IMR-90 (cell line): ENCODE measurements around the gene RHBDD1. TPM values are rescaled to one million over a fixed set of nuclear protein-coding genes. Genes with fewer than 3 reads are reported as not detected.
A peak's percentile ranks its signal among the peaks of the same experiment; 100 is the strongest.

Experiments used
- ATAC-seq: fragments of 200-7000 bp; cut with Tn5 transposase; 2 replicates; pipeline ENCODE4 v1.9.1; 2020; ENCODE audit warnings: low read depth, mild to moderate bottlenecking, moderate library complexity
- BruUV-seq: library from RNA; stranded (reverse); fragments of 400-500 nt; replicated peaks from 2 replicates; lab custom pipeline; 2021; lab: Mats Ljungman, UMichigan
- CTCF ChIA-PET: fragments of 300-600 bp; formaldehyde crosslinking; extraction: SDS; loops from one replicate; lab custom pipeline; 2021; ENCODE audit warnings: antibody characterized with exemption; lab: Yijun Ruan, JAX
- POLR2A ChIA-PET: fragments of 300-600 bp; sonication (Branson Sonifier 250); formaldehyde crosslinking; loops from one replicate; lab custom pipeline; 2022; ENCODE audit warnings: antibody characterized with exemption; ENCODE audit not compliant: unreplicated experiment; lab: Charles Lee
- DNase-seq: peaks from one replicate; pipeline ENCODE4 v3.0.0; 2013
- H2AFZ ChIP-seq: replicated peaks from 2 replicates; pipeline ENCODE3; 2013; ENCODE audit warnings: low read length, mild to moderate bottlenecking; ENCODE audit not compliant: poor library complexity
- H2AK5ac ChIP-seq: 2 replicates; pipeline ENCODE4 v1.6.1; 2013; ENCODE audit warnings: low read depth, low read length, inconsistent platforms
- H2AK9ac ChIP-seq: replicated peaks from 2 replicates; pipeline ENCODE3; 2013; ENCODE audit warnings: mild to moderate bottlenecking, low read depth, low read length, moderate library complexity; ENCODE audit not compliant: poor library complexity
- H2BK120ac ChIP-seq: 2 replicates; pipeline ENCODE4 v1.6.1; 2013; ENCODE audit warnings: low read depth, low read length, inconsistent platforms
- H2BK15ac ChIP-seq: 3 replicates; pipeline ENCODE4 v1.6.1; 2013; ENCODE audit warnings: low read depth, low read length, inconsistent platforms
- H2BK20ac ChIP-seq: 2 replicates; pipeline ENCODE4 v1.6.1; 2013; ENCODE audit warnings: low read depth, mild to moderate bottlenecking, inconsistent platforms, low read length, moderate library complexity
- H2BK5ac ChIP-seq: 2 replicates; pipeline ENCODE4 v1.6.1; 2013; ENCODE audit warnings: mild to moderate bottlenecking, low read depth, low read length, inconsistent platforms; ENCODE audit not compliant: poor library complexity, severe bottlenecking
- H3K14ac ChIP-seq: replicated peaks from 2 replicates; pipeline ENCODE4 v1.6.1; 2013; ENCODE audit warnings: low read depth, low read length, inconsistent platforms
- H3K18ac ChIP-seq: 2 replicates; pipeline ENCODE4 v1.6.1; 2013; ENCODE audit warnings: low read depth, low read length, control low read depth
- H3K23ac ChIP-seq: 2 replicates; pipeline ENCODE4 v1.6.1; 2013; ENCODE audit warnings: low read depth, low read length, inconsistent platforms
- H3K27ac ChIP-seq: 2 replicates; pipeline ENCODE4 v1.5.1; 2013; ENCODE audit warnings: mild to moderate bottlenecking, control low read depth, low read length; ENCODE audit not compliant: insufficient read depth
- H3K27me3 ChIP-seq: 2 replicates; pipeline ENCODE4 v1.6.1; 2013; ENCODE audit warnings: low read length; ENCODE audit not compliant: control insufficient read depth, insufficient read depth
- H3K36me3 ChIP-seq: 2 replicates; pipeline ENCODE4 v1.6.1; 2013; ENCODE audit warnings: low read length, mixed read lengths; ENCODE audit not compliant: control insufficient read depth, insufficient read depth
- H3K4ac ChIP-seq: 2 replicates; pipeline ENCODE4 v1.6.1; 2013; ENCODE audit warnings: low read depth, low read length, inconsistent platforms
- H3K4me1 ChIP-seq: 2 replicates; pipeline ENCODE4 v1.6.1; 2013; ENCODE audit warnings: low read length, mixed read lengths; ENCODE audit not compliant: control insufficient read depth, insufficient read depth
- H3K4me2 ChIP-seq: 2 replicates; pipeline ENCODE4 v1.6.1; 2013; ENCODE audit warnings: low read depth, mild to moderate bottlenecking, control low read depth, low read length, moderate library complexity
- H3K4me3 ChIP-seq: 2 replicates; pipeline ENCODE4 v1.5.1; 2013; ENCODE audit warnings: low read depth, mild to moderate bottlenecking, control low read depth, low read length, moderate library complexity; ENCODE audit not compliant: insufficient read depth
- H3K56ac ChIP-seq: 2 replicates; pipeline ENCODE4 v1.6.1; 2013; ENCODE audit warnings: low read length, inconsistent platforms; ENCODE audit not compliant: insufficient read depth; ENCODE audit errors: extremely low read depth
- H3K79me1 ChIP-seq, 2 experiments: 2 replicates each; pipeline ENCODE4 v1.6.1; 2013; ENCODE audit warnings: low read length in 2 of 2, inconsistent platforms in 1 of 2, low read depth in 1 of 2
- H3K9ac ChIP-seq: 2 replicates; pipeline ENCODE4 v1.6.1; 2013; ENCODE audit warnings: low read depth, low read length, control low read depth
- H3K9me1 ChIP-seq: 2 replicates; pipeline ENCODE4 v1.6.1; 2013; ENCODE audit warnings: low read length, inconsistent platforms; ENCODE audit not compliant: insufficient read depth
- H3K9me3 ChIP-seq: 2 replicates; pipeline ENCODE4 v1.6.1; 2013; ENCODE audit warnings: low read length; ENCODE audit not compliant: control insufficient read depth, insufficient read depth
- H4K20me1 ChIP-seq: 2 replicates; pipeline ENCODE4 v1.6.1; 2013; ENCODE audit warnings: low read length, inconsistent platforms; ENCODE audit not compliant: insufficient read depth
- H4K5ac ChIP-seq: 2 replicates; pipeline ENCODE4 v1.6.1; 2013; ENCODE audit warnings: mild to moderate bottlenecking, low read depth, low read length, control low read depth
- H4K8ac ChIP-seq, 2 experiments: 2 replicates each; pipeline ENCODE4 v1.6.1; 2013; ENCODE audit warnings: low read depth in 2 of 2, low read length in 2 of 2, control low read depth in 1 of 2, inconsistent platforms in 1 of 2
- H4K91ac ChIP-seq: 2 replicates; pipeline ENCODE4 v1.6.1; 2013; ENCODE audit warnings: low read depth, low read length, inconsistent platforms; ENCODE audit not compliant: insufficient read depth
- BHLHE40 ChIP-seq: fragments of 150-350 bp; IDR thresholded peaks from 2 replicates; pipeline ENCODE4 v1.6.1; 2016; ENCODE audit warnings: mild to moderate bottlenecking, low read depth, low read length
- ELK1 ChIP-seq: fragments of 150-350 bp; IDR thresholded peaks from 2 replicates; pipeline ENCODE4 v1.6.1; 2016; ENCODE audit warnings: low read depth, mild to moderate bottlenecking, low read length, moderate library complexity, borderline replicate concordance
- MAFK ChIP-seq: IDR thresholded peaks from 2 replicates; pipeline ENCODE4 v1.6.1; 2012; ENCODE audit warnings: low read depth, low read length, improper control_type of control experiment
- MAZ ChIP-seq: IDR thresholded peaks from 2 replicates; pipeline ENCODE4 v1.6.1; 2012; ENCODE audit warnings: low read depth, mild to moderate bottlenecking, low read length, improper control_type of control experiment, moderate library complexity, borderline replicate concordance
- NFE2L2 ChIP-seq: fragments of 150-350 bp; IDR thresholded peaks from 2 replicates; pipeline ENCODE4 v1.6.1; 2016; ENCODE audit warnings: low read depth, mild to moderate bottlenecking, low read length
- SMC3 ChIP-seq: fragments of 150-350 bp; IDR thresholded peaks from 2 replicates; pipeline ENCODE4 v1.6.1; 2016; ENCODE audit warnings: low read depth, mild to moderate bottlenecking, antibody characterized with exemption, low read length, moderate library complexity
- WGBS, 2 experiments: methylation state at CpG; one replicate each; pipeline versions ENCODE4 v1.1.5 to v1.1.7; 2013; ENCODE audit warnings: missing lambda C conversion rate in 2 of 2; ENCODE audit not compliant: insufficient read length in 1 of 2; ENCODE audit errors: extremely low coverage in 2 of 2; 5-methylcytosine and 5-hydroxymethylcytosine counted together
- dilution Hi-C: fragments of 300-500 bp; cut with HindIII; formaldehyde crosslinking; loops from one replicate; pipeline ENCODE4 v1.14.3; 2018; ENCODE audit warnings: low sequenced_read_pairs; ENCODE audit not compliant: unreplicated experiment
- in situ Hi-C: fragments of 300-500 bp; cut with MboI; formaldehyde crosslinking; loops from 3 replicates; pipeline ENCODE4 v1.14.3; 2019; ENCODE audit warnings: low sequenced_read_pairs, inconsistent platforms, mixed read lengths
- intact Hi-C: fragments of 100-400 bp; cut with micrococcal nuclease; formaldehyde crosslinking; loops from 2 replicates; pipeline ENCODE4 v1.10.0; 2022
- polyA plus RNA-seq, 3 experiments: library from polyadenylated mRNA; depleted of rRNA; stranded (reverse); fragments of >200 nt; gene quantifications; 2 replicates each; pipeline ENCODE4 v1.2.3, GENCODE V29; 2012; ENCODE audit warnings: low replicate concordance in 1 of 3
- total RNA-seq: library from RNA; depleted of rRNA; stranded (reverse); fragments of >200 nt; gene quantifications from 2 replicates; pipeline ENCODE4 v1.2.3, GENCODE V29; 2012

RHBDD1 gene
- total and polyA plus RNA-seq, 2 of the 4 experiments (the other 2 are of a cell fraction) = 9.7 to 14.0 TPM

- intact Hi-C loops = no loop called here
- Histone ChIP-seq H3K4ac (peak overlapping the region; percentile 61; the same call in 1 of the 2 replicates), H4K5ac (no peak overlapping the region; the same call in 1 of the 2 replicates), H4K8ac (peak overlapping the region in 1 of 2 experiments; percentile 58; a peak in 2 of 4 replicates), H3K56ac (no peak overlapping the region), H3K14ac (peak overlapping the region; percentile 72), H3K79me1 (0 out of 4 replicates have a peak, but pooled peaks cover 0 to 4% of the 10 kb centered on the region in 2 experiments), H2AK9ac (no peak overlapping the region), H3K36me3 (no peaks in the 10 kb centered on the region), H2AK5ac (no peak overlapping the region), H3K27ac (no peak overlapping the region), H2BK20ac (peak overlapping the region; percentile 60), H3K27me3 (no peaks in the 10 kb centered on the region), H3K4me2 (no peak overlapping the region), H3K4me3 (no peak overlapping the region), H2BK120ac (peak overlapping the region; percentile 55), H3K9ac (no peak overlapping the region), H3K9me1 (no peaks in the 10 kb centered on the region), H4K91ac (0 out of 2 replicates have a peak overlapping the region, but pooled peaks have one; percentile 7), H3K4me1 (peaks cover 2% of the 10 kb centered on the region; the same call in 1 of the 2 replicates), H2AFZ (no peak overlapping the region), H3K23ac (0 out of 2 replicates have a peak overlapping the region, but pooled peaks have one; percentile 19), H4K20me1 (no peaks in the 10 kb centered on the region), H2BK5ac (peak overlapping the region; percentile 74), H3K9me3 (no peaks in the 10 kb centered on the region), H2BK15ac (no peak overlapping the region; the same call in 2 of the 3 replicates), H3K18ac (peak overlapping the region; percentile 89; the same call in 1 of the 2 replicates)
- in situ Hi-C loops = no loop called here
- ChIA-PET POLR2A (no interaction called here), CTCF (interaction anchor here (0.6 kb wide), 1 partner anchor 35 kb away, joined by 3 read pairs; no protein-coding TSS in a partner anchor)
- peak; percentile 73 for DNase-seq
- TF ChIP-seq ELK1 (no peak), SMC3 (no peak), BHLHE40 (no peak), MAZ (no peak), MAFK (peak; percentile 17; the same call in 1 of the 2 replicates), NFE2L2 (peak; percentile 76)
- WGBS, 2 experiments = no CpG with 5 or more reads among the region's 1 CpG
- no TSS peak for BruUV-seq
- peak; percentile 96 for ATAC-seq
- dilution Hi-C loops = no loop called here
These were observed 127.7 kb downstream of the RHBDD1 start for GRCh38 chr2:226963528-226963927.
